ENCODE results near the gene POC1A. TPM values are rescaled to one million over a fixed set of nuclear protein-coding genes. Genes with fewer than 3 reads are reported as not detected.

Gene POC1A
- total RNA-seq, 1 experiment from 2014 or later = 9.8 TPM

- H3K9me3 Mint-ChIP-seq (ENCODE audit: unreplicated experiment) = no peaks in the 10 kb centered on the region
- CTCF ChIA-PET = interaction anchor here (0.7 to 7.8 kb wide), 13 partner anchors 9 to 138 kb away, joined by 3 to 103 read pairs (median 7); partner anchors contain the start of gene DUSP7
- no TSS peak for BruUV-seq (replicated peaks)
- no peak for DNase-seq (ENCODE audit: unreplicated experiment)
- POLR2A ChIA-PET = interaction anchor here (0.7 to 5.2 kb wide), 3 partner anchors 59 to 69 kb away, joined by 3 to 45 read pairs (median 10); partner anchors contain the start of gene DUSP7
- intact Hi-C loops (cut with micrococcal nuclease) = loop anchor here (5.0 kb wide), 1 partner anchor 180 kb away; the partner anchor contains the start of genes PARP3 and RRP9
- peaks cover 17% of the 10 kb centered on the region for H3K4me1 Mint-ChIP-seq (ENCODE audit: insufficient read depth, unreplicated experiment)
- H3K27me3 Mint-ChIP-seq (ENCODE audit: insufficient read depth, unreplicated experiment) = no peaks in the 10 kb centered on the region
- no peak for TF ChIP-seq CTCF (IDR thresholded peaks at IDR 0.05; ENCODE audit: unreplicated experiment)
- no peaks in the 10 kb centered on the region for H3K36me3 Mint-ChIP-seq (ENCODE audit: insufficient read depth, unreplicated experiment)
- no peak overlapping the region for H3K27ac Mint-ChIP-seq (ENCODE audit: low read depth, unreplicated experiment)
- H3K4me3 Mint-ChIP-seq (ENCODE audit: unreplicated experiment) = no peak overlapping the region
Observed at GRCh38 chr3:52121813-52122212, 32.4 kb downstream of the POC1A start.

- intact Hi-C loops (cut with micrococcal nuclease) = loop anchor here (5.0 kb wide), 1 partner anchor 179 kb away; the partner anchor contains the start of genes PARP3 and RRP9
- no peak for TF ChIP-seq CTCF (IDR thresholded peaks at IDR 0.05; ENCODE audit: unreplicated experiment)
- Mint-ChIP-seq H3K36me3 (ENCODE audit: insufficient read depth, unreplicated experiment) (no peaks in the 10 kb centered on the region), H3K27ac (ENCODE audit: low read depth, unreplicated experiment) (no peak overlapping the region), H3K4me1 (ENCODE audit: insufficient read depth, unreplicated experiment) (peaks cover 13% of the 10 kb centered on the region), H3K4me3 (ENCODE audit: unreplicated experiment) (no peak overlapping the region), H3K27me3 (ENCODE audit: insufficient read depth, unreplicated experiment) (no peaks in the 10 kb centered on the region), H3K9me3 (ENCODE audit: unreplicated experiment) (no peaks in the 10 kb centered on the region)
- no TSS peak for BruUV-seq (replicated peaks)
- ChIA-PET CTCF (interaction anchor here (0.7 to 7.8 kb wide), 10 partner anchors 12 to 137 kb away, joined by 3 to 103 read pairs (median 6); partner anchors contain the start of gene DUSP7), POLR2A (interaction anchor here (0.7 to 5.2 kb wide), 4 partner anchors 59 to 68 kb away, joined by 3 to 45 read pairs (median 8); partner anchors contain the start of gene DUSP7)
- DNase-seq (ENCODE audit: unreplicated experiment) = no peak
Observed at GRCh38 chr3:52121464-52121805, 32.8 kb downstream of the POC1A start.

- Mint-ChIP-seq H3K9me3 (ENCODE audit: unreplicated experiment) (no peaks in the 10 kb centered on the region), H3K27ac (ENCODE audit: low read depth, unreplicated experiment) (no peak overlapping the region), H3K4me1 (ENCODE audit: insufficient read depth, unreplicated experiment) (peaks cover 7% of the 10 kb centered on the region), H3K27me3 (ENCODE audit: insufficient read depth, unreplicated experiment) (no peaks in the 10 kb centered on the region), H3K4me3 (ENCODE audit: unreplicated experiment) (no peak overlapping the region), H3K36me3 (ENCODE audit: insufficient read depth, unreplicated experiment) (no peaks in the 10 kb centered on the region)
- no peak for TF ChIP-seq CTCF (IDR thresholded peaks at IDR 0.05; ENCODE audit: unreplicated experiment)
- no peak for DNase-seq (ENCODE audit: unreplicated experiment)
- ChIA-PET POLR2A (interaction anchor here (0.9 to 5.2 kb wide), 4 partner anchors 20 to 125 kb away, joined by 3 to 45 read pairs (median 7); partner anchors contain the start of genes DUSP7 and RPL29), CTCF (interaction anchor here (0.6 to 7.8 kb wide), 12 partner anchors 11 to 137 kb away, joined by 3 to 103 read pairs (median 4); partner anchors contain the start of gene DUSP7)
- intact Hi-C loops (cut with micrococcal nuclease) = loop anchor here (5.0 kb wide), 1 partner anchor 179 kb away; the partner anchor contains the start of genes PARP3 and RRP9
- BruUV-seq (replicated peaks) = no TSS peak
Observed at GRCh38 chr3:52120556-52121463, 33.4 kb downstream of the POC1A start.

GRCh38 chr3:52119826-52120225, 34.4 kb downstream of the POC1A start:
- POLR2A ChIA-PET = interaction anchor here (0.9 to 5.2 kb wide), 4 partner anchors 19 to 124 kb away, joined by 3 to 45 read pairs (median 7); partner anchors contain the start of genes DUSP7 and RPL29
- Mint-ChIP-seq H3K27me3 (ENCODE audit: insufficient read depth, unreplicated experiment) (no peaks in the 10 kb centered on the region), H3K9me3 (ENCODE audit: unreplicated experiment) (no peaks in the 10 kb centered on the region), H3K36me3 (ENCODE audit: insufficient read depth, unreplicated experiment) (no peaks in the 10 kb centered on the region), H3K4me3 (ENCODE audit: unreplicated experiment) (no peak overlapping the region), H3K27ac (ENCODE audit: low read depth, unreplicated experiment) (no peak overlapping the region), H3K4me1 (ENCODE audit: insufficient read depth, unreplicated experiment) (peaks cover 10% of the 10 kb centered on the region)
- DNase-seq (ENCODE audit: unreplicated experiment) = no peak
- intact Hi-C loops (cut with micrococcal nuclease) = loop anchor here (5.0 kb wide), 1 partner anchor 178 kb away; the partner anchor contains the start of genes PARP3 and RRP9
- BruUV-seq (replicated peaks) = no TSS peak
- TF ChIP-seq CTCF (IDR thresholded peaks at IDR 0.05; ENCODE audit: unreplicated experiment) = no peak
- CTCF ChIA-PET = interaction anchor here (0.6 to 7.8 kb wide), 8 partner anchors 18 to 875 kb away, joined by 3 to 103 read pairs (median 4); partner anchors contain the start of gene DUSP7

All from MCF 10A (cell line).